HFFc6 (cell line): ENCODE results near the gene ZBED4. TPM values are rescaled to one million over a fixed set of nuclear protein-coding genes. Genes with fewer than 3 reads are reported as not detected.

Experiments used
- DNase-seq: peaks from one replicate; pipeline ENCODE4 v3.0.0-alpha.2; 2018
- H3K27ac Mint-ChIP-seq: 2 replicates; pipeline ENCODE4 v1.8.0; 2020; ENCODE audit warnings: mild to moderate bottlenecking, mixed read lengths
- H3K27me3 Mint-ChIP-seq: 2 replicates; pipeline ENCODE4 v1.8.0; 2021; ENCODE audit warnings: mild to moderate bottlenecking, moderate library complexity, mixed read lengths; ENCODE audit not compliant: insufficient read depth
- H3K36me3 Mint-ChIP-seq: 2 replicates; pipeline ENCODE4 v1.8.0; 2021; ENCODE audit warnings: low read depth, mixed read lengths
- H3K4me1 Mint-ChIP-seq: 2 replicates; pipeline ENCODE4 v1.8.0; 2020; ENCODE audit warnings: low read depth, mixed read lengths
- H3K4me3 Mint-ChIP-seq: 2 replicates; pipeline ENCODE4 v1.8.0; 2020; ENCODE audit warnings: mild to moderate bottlenecking, moderate library complexity, mixed read lengths
- H3K9me3 Mint-ChIP-seq: 2 replicates; pipeline ENCODE4 v1.8.0; 2020; ENCODE audit warnings: mild to moderate bottlenecking, mixed read lengths
- total RNA-seq, 6 experiments: library from RNA; stranded (reverse); fragmentation: NEBNext Ultra II Directional; extraction: Animal tissue kit (Norgen Biotek cat#: 25700); gene quantifications; 2 replicates in 1 of 6; 3 replicates in 5 of 6; pipeline ENCODE4 v1.2.3, GENCODE V29; 2021
- TF ChIP-seq, protein P1 (sequence below): fragments of 200-600 bp; sonication (generic); IDR thresholded peaks from 2 replicates; pipeline ENCODE4 v1.5.0; 2021; ENCODE audit warnings: antibody characterized with exemption, mild to moderate bottlenecking

The ZBED4 gene
- total RNA-seq, 6 experiments from 2014 or later, result 7.9 to 10.9 (median 9.0) TPM

DNA sequence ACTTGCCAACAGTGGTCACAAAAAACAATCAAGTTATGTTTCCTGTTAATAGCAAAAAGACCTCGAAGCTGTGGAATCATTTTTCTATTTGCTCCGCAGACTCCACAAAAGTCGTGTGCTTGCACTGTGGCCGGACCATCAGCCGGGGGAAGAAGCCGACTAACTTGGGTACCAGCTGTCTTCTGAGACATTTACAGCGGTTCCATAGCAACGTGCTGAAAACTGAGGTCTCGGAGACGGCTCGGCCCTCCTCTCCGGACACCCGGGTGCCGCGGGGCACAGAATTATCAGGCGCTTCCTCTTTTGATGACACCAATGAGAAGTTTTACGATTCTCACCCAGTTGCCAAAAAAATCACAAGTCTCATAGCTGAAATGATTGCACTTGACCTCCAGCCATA is 31.6 kb downstream of the ZBED4 start:
- peaks cover 23% of the 10 kb centered on the region for H3K9me3 Mint-ChIP-seq
- H3K4me3 Mint-ChIP-seq, result no peak overlapping the region
- peaks cover 14% of the 10 kb centered on the region for H3K4me1 Mint-ChIP-seq
- no peak overlapping the region for H3K27ac Mint-ChIP-seq
- no peak for DNase-seq
- TF ChIP-seq, protein P1, sequence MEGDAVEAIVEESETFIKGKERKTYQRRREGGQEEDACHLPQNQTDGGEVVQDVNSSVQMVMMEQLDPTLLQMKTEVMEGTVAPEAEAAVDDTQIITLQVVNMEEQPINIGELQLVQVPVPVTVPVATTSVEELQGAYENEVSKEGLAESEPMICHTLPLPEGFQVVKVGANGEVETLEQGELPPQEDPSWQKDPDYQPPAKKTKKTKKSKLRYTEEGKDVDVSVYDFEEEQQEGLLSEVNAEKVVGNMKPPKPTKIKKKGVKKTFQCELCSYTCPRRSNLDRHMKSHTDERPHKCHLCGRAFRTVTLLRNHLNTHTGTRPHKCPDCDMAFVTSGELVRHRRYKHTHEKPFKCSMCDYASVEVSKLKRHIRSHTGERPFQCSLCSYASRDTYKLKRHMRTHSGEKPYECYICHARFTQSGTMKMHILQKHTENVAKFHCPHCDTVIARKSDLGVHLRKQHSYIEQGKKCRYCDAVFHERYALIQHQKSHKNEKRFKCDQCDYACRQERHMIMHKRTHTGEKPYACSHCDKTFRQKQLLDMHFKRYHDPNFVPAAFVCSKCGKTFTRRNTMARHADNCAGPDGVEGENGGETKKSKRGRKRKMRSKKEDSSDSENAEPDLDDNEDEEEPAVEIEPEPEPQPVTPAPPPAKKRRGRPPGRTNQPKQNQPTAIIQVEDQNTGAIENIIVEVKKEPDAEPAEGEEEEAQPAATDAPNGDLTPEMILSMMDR, result no peak
- peaks cover 80% of the 10 kb centered on the region for H3K36me3 Mint-ChIP-seq
- no peaks in the 10 kb centered on the region for H3K27me3 Mint-ChIP-seq

DNA sequence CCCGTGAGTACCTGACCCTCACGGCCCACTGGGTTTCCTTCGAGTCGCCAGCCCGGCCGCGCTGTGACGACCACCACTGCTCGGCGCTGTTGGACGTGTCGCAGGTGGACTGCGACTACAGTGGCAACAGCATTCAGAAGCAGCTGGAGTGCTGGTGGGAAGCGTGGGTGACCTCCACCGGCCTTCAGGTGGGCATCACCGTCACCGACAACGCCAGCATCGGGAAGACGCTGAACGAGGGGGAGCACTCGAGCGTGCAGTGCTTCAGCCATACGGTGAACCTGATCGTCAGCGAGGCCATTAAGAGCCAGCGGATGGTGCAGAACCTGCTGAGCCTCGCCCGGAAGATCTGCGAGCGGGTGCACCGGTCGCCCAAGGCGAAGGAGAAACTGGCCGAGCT is 32.2 kb downstream of the ZBED4 start:
- no peak for DNase-seq
- TF ChIP-seq, protein P1, result no peak
- Mint-ChIP-seq H3K27me3 (no peaks in the 10 kb centered on the region), H3K4me3 (no peak overlapping the region), H3K9me3 (peaks cover 24% of the 10 kb centered on the region), H3K27ac (no peak overlapping the region), H3K4me1 (peaks cover 14% of the 10 kb centered on the region), H3K36me3 (peaks cover 82% of the 10 kb centered on the region)

DNA sequence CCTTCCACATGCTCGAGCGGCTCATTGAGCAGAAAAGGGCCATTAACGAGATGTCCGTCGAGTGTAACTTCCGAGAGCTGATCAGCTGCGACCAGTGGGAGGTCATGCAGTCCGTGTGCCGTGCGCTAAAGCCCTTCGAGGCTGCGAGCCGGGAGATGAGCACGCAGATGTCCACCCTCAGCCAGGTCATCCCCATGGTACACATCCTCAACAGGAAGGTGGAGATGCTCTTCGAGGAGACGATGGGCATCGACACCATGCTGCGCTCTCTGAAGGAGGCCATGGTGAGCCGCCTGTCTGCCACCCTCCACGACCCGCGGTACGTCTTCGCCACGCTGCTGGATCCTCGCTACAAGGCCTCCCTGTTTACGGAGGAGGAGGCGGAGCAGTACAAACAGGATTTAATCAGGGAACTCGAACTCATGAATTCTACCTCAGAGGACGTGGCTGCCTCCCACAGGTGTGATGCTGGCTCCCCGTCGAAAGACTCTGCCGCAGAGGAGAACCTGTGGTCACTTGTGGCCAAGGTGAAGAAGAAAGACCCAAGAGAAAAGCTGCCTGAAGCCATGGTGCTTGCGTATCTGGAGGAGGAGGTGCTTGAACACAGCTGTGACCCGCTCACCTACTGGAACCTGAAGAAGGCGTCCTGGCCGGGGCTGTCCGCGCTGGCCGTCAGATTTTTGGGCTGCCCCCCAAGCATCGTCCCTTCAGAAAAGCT is 32.9 kb downstream of the ZBED4 start:
- Mint-ChIP-seq H3K9me3 (peaks cover 31% of the 10 kb centered on the region), H3K27me3 (no peaks in the 10 kb centered on the region), H3K36me3 (peaks cover 88% of the 10 kb centered on the region), H3K4me3 (no peak overlapping the region), H3K4me1 (peaks cover 14% of the 10 kb centered on the region), H3K27ac (no peak overlapping the region)
- TF ChIP-seq, protein P1, result no peak
- DNase-seq, result no peak

DNA sequence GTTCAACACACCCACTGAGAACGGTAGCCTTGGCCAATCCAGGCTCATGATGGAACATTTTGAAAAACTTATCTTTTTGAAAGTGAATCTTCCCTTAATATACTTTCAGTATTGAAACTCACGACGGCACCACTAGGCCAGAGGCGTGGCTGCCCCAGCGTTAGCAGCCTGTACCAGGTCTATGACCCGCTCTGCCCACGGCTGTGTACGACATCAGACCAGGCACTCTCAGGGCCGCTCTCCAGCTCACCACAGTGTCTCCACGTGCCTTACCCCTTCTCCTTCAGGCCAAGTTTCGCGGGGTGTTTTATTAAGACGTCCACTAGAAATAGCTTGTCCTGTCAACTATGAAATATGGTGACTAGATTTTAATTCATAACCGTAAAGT is 33.4 kb downstream of the ZBED4 start:
- Mint-ChIP-seq H3K27me3 (no peaks in the 10 kb centered on the region), H3K4me3 (no peak overlapping the region), H3K9me3 (peaks cover 31% of the 10 kb centered on the region), H3K4me1 (peaks cover 14% of the 10 kb centered on the region), H3K36me3 (peaks cover 90% of the 10 kb centered on the region), H3K27ac (no peak overlapping the region)
- no peak for DNase-seq
- TF ChIP-seq, protein P1, result no peak

DNA sequence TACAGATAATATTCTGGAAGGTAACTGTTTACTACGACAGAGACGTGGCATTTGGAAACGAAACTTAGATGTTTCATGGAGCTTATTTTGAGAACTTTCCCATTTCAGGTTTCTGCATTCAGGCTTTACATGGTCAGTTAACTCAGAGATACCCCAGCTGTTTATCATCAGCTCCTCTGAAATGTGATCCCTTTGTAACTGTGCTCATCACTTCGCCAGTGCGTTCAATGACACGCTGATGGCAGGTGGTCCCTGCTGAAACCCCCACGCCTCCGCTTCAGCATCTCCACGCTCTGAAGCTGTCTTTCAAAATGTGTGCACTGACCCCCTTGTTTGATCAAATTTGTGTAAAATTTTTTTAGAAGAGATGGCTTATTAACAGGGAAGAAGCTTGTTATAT is 34.1 kb downstream of the ZBED4 start:
- Mint-ChIP-seq H3K9me3 (peaks cover 31% of the 10 kb centered on the region), H3K4me1 (peaks cover 9% of the 10 kb centered on the region), H3K36me3 (peaks cover 89% of the 10 kb centered on the region), H3K4me3 (no peak overlapping the region), H3K27ac (no peak overlapping the region), H3K27me3 (no peaks in the 10 kb centered on the region)
- TF ChIP-seq, protein P1, result no peak
- DNase-seq, result no peak
